PC-9 (cell line): Measurements from ENCODE around the gene MCOLN1.

ENCODE experiments used
- CTCF ChIP-seq: fragments of 200-600 bp; sonication (generic); conservative IDR thresholded peaks from 2 replicates; pipeline ENCODE4 v1.6.1; 2017; ENCODE audit warnings: mixed run types, antibody characterized with exemption, mild to moderate bottlenecking, moderate library complexity
- EZH2 ChIP-seq: fragments of 200-600 bp; sonication (generic); IDR thresholded peaks from 2 replicates; pipeline ENCODE4 v1.8.0; 2017; ENCODE audit warnings: antibody characterized with exemption, low read depth

DNA sequence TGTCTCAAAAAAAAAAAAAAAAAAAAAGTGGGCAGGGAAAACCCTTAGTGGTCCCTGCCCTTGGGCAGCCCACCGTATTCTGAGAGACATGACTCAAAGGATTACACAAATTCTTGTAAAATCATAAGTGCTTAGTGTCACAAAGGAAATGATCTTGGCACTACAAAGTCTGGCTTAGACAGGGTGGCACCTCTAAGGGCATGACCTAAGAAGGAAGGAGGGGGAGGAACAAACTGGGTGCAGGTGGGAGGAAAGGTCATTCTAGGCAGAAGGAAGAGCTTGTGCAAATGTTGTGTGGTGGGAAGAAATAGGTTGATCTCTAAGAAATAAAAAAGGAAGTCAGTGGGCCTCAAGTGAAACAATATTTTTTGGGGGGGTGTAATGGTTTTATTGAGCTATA lies 23.5 kb downstream of the MCOLN1 start:
- TF ChIP-seq CTCF (no peak), EZH2 (no peak)
